HG02884 (cell line): Measurements from ENCODE around the gene INSYN1.
"Not testable (repeated sequence)": the region's sequence is repeated elsewhere in the genome, so short reads cannot be mapped to it uniquely, and the experiment has no call there.

Source experiments
- ATAC-seq: cut with Tn5 transposase; IDR thresholded peaks from one replicate; pipeline ENCODE4 v1.9.1; 2021; ENCODE audit warnings: mild to moderate bottlenecking, moderate library complexity; ENCODE audit not compliant: unreplicated experiment

INSYN1 gene

GRCh38 chr15:73753250-73754130, at the start of gene INSYN1:
TSS of gene INSYN1 (minus strand) at chr15:73753351. CDS start at chr15:73751130, 2,221 bp downstream.
- no peak for ATAC-seq

- no peak for ATAC-seq
These were observed 49.4 kb upstream of the INSYN1 start for GRCh38 chr15:73802431-73803041.

- no peak for ATAC-seq
These were observed 47.7 kb upstream of the INSYN1 start for GRCh38 chr15:73800662-73801345.

GRCh38 chr15:73799466-73799865, 46.3 kb upstream of the INSYN1 start:
- no peak for ATAC-seq

- ATAC-seq, result no peak
These were observed 44.4 kb upstream of the INSYN1 start for GRCh38 chr15:73797366-73798158.

GRCh38 chr15:73796331-73796831, 43.2 kb upstream of the INSYN1 start:
- ATAC-seq, result no peak

- no peak for ATAC-seq
These were observed 41.4 kb upstream of the INSYN1 start for GRCh38 chr15:73794443-73795133.

GRCh38 chr15:73792899-73793541, 39.9 kb upstream of the INSYN1 start:
- ATAC-seq, result not testable (repeated sequence)

GRCh38 chr15:73792415-73792814, 39.3 kb upstream of the INSYN1 start:
- ATAC-seq, result no peak

GRCh38 chr15:73789521-73790240, 36.5 kb upstream of the INSYN1 start:
- ATAC-seq, result no peak

- no peak for ATAC-seq
These were observed 34.5 kb upstream of the INSYN1 start for GRCh38 chr15:73787621-73788020.

GRCh38 chr15:73786538-73786937, 33.4 kb upstream of the INSYN1 start:
- ATAC-seq, result no peak

GRCh38 chr15:73785256-73786014, 32.3 kb upstream of the INSYN1 start:
- not testable (repeated sequence) for ATAC-seq

- ATAC-seq, result no peak
These were observed 31.1 kb upstream of the INSYN1 start for GRCh38 chr15:73784291-73784690.

GRCh38 chr15:73782344-73782959, 29.3 kb upstream of the INSYN1 start:
- no peak for ATAC-seq

GRCh38 chr15:73781038-73781925, 28.1 kb upstream of the INSYN1 start:
- ATAC-seq, result no peak

GRCh38 chr15:73779974-73780373, 26.8 kb upstream of the INSYN1 start:
- no peak for ATAC-seq
